GM19025 (cell line): ENCODE measurements around the gene UBE2K.
"Not testable (repeated sequence)": the region's sequence is repeated elsewhere in the genome, so short reads cannot be mapped to it uniquely, and the experiment has no call there.

Experiments used
- ATAC-seq: cut with Tn5 transposase; IDR thresholded peaks from one replicate; pipeline ENCODE4 v1.9.1; 2021; ENCODE audit warnings: mild to moderate bottlenecking, low read depth, moderate library complexity; ENCODE audit not compliant: unreplicated experiment

The UBE2K gene

GRCh38 chr4:39685990-39686389 lies 11.9 kb upstream of the UBE2K start:
- ATAC-seq, result no peak

GRCh38 chr4:39687014-39687413 lies 10.9 kb upstream of the UBE2K start:
- ATAC-seq, result no peak

GRCh38 chr4:39689970-39690369 lies 8.0 kb upstream of the UBE2K start:
- ATAC-seq, result no peak

GRCh38 chr4:39698424-39699009 lies 581 bp downstream of the UBE2K start:
- ATAC-seq, result no peak

GRCh38 chr4:39699687-39700409 lies 1.9 kb downstream of the UBE2K start:
- ATAC-seq, result no peak

GRCh38 chr4:39700554-39700953 lies 2.6 kb downstream of the UBE2K start:
- no peak for ATAC-seq

GRCh38 chr4:39702716-39703115 lies 4.8 kb downstream of the UBE2K start:
- ATAC-seq, result no peak

- ATAC-seq, result not testable (repeated sequence)
Measured at GRCh38 chr4:39704789-39705188, 6.9 kb downstream of the UBE2K start.

GRCh38 chr4:39706334-39706733 lies 8.4 kb downstream of the UBE2K start:
- no peak for ATAC-seq

GRCh38 chr4:39706741-39707511 lies 9.0 kb downstream of the UBE2K start:
- ATAC-seq, result no peak

GRCh38 chr4:39710098-39710896 lies 12.4 kb downstream of the UBE2K start:
- no peak for ATAC-seq

- ATAC-seq, result no peak
Measured at GRCh38 chr4:39712819-39713607, 15.1 kb downstream of the UBE2K start.

- ATAC-seq, result no peak
Measured at GRCh38 chr4:39713691-39714090, 15.8 kb downstream of the UBE2K start.

- ATAC-seq, result no peak
Measured at GRCh38 chr4:39714166-39714565, 16.2 kb downstream of the UBE2K start.

- ATAC-seq, result no peak
Measured at GRCh38 chr4:39715788-39716187, 17.9 kb downstream of the UBE2K start.

- ATAC-seq, result no peak
Measured at GRCh38 chr4:39716356-39716755, 18.4 kb downstream of the UBE2K start.

- not testable (repeated sequence) for ATAC-seq
Measured at GRCh38 chr4:39717743-39718142, 19.8 kb downstream of the UBE2K start.

GRCh38 chr4:39718366-39719323 lies 20.7 kb downstream of the UBE2K start:
- ATAC-seq, result no peak
